Lower leg skin (tissue), 3 donors: Measurements from ENCODE around the gene GRAP.
"Not testable (repeated sequence)": the region's sequence is repeated elsewhere in the genome, so short reads cannot be mapped to it uniquely, and the experiment has no call there.

Source experiments
- CTCF ChIP-seq, 3 donors: fragments of 450-650 bp; IDR thresholded peaks; one replicate each; pipeline ENCODE4 v1.5.1; 2016; ENCODE audit warnings: antibody characterized with exemption in 3 of 3, mild to moderate bottlenecking in 3 of 3, moderate library complexity in 2 of 3
- POLR2A ChIP-seq, 2 donors: fragments of 450-650 bp; IDR thresholded peaks; one replicate each; pipeline ENCODE4 v1.6.1; 2016 to 2017; ENCODE audit warnings: antibody characterized with exemption in 2 of 2, mild to moderate bottlenecking in 1 of 2, moderate library complexity in 1 of 2

- not testable (repeated sequence) for TF ChIP-seq CTCF, POLR2A (IDR thresholded peaks at IDR 0.05)
Observed at GRCh38 chr17:19040350-19040749, 6.4 kb downstream of the GRAP start.
